Measurements from ENCODE around the gene HGFAC.
"Not testable (repeated sequence)": the region's sequence is repeated elsewhere in the genome, so short reads cannot be mapped to it uniquely, and the experiment has no call there.

HGFAC gene

DNA sequence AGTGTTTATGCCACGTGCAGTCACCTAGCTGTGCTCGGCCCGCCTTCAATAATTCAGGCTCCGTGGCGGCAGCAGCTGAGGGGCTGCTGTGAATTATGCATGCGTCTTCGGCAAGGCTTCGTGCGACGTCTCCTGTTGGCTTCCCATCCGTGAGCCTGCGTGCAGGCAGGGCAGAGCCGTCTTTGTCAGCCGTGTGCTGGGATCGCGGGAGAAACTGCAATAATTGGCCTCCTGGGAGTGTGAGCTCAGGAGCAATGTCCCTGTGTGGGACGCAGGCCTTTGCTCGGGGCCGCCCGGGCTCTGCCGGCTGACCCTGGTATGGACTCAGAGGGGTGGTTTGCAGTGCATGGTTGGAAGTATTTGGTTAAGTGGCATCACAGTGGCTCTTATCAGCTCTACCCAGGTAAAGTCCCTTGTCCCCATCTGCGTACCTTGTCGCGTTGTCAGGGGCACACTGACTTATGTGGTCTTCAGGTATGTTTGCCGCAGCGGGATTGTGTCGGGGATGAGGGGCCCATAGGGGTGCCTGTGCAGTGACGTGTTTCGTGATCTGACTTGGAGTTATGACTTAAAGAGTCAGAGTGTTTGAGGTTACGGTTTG, 34.5 kb upstream of the HGFAC start:
- TF ChIP-seq, protein P1, sequence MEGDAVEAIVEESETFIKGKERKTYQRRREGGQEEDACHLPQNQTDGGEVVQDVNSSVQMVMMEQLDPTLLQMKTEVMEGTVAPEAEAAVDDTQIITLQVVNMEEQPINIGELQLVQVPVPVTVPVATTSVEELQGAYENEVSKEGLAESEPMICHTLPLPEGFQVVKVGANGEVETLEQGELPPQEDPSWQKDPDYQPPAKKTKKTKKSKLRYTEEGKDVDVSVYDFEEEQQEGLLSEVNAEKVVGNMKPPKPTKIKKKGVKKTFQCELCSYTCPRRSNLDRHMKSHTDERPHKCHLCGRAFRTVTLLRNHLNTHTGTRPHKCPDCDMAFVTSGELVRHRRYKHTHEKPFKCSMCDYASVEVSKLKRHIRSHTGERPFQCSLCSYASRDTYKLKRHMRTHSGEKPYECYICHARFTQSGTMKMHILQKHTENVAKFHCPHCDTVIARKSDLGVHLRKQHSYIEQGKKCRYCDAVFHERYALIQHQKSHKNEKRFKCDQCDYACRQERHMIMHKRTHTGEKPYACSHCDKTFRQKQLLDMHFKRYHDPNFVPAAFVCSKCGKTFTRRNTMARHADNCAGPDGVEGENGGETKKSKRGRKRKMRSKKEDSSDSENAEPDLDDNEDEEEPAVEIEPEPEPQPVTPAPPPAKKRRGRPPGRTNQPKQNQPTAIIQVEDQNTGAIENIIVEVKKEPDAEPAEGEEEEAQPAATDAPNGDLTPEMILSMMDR (IDR thresholded peaks at IDR 0.05; ENCODE audit: low read depth, low read length): no peak

DNA sequence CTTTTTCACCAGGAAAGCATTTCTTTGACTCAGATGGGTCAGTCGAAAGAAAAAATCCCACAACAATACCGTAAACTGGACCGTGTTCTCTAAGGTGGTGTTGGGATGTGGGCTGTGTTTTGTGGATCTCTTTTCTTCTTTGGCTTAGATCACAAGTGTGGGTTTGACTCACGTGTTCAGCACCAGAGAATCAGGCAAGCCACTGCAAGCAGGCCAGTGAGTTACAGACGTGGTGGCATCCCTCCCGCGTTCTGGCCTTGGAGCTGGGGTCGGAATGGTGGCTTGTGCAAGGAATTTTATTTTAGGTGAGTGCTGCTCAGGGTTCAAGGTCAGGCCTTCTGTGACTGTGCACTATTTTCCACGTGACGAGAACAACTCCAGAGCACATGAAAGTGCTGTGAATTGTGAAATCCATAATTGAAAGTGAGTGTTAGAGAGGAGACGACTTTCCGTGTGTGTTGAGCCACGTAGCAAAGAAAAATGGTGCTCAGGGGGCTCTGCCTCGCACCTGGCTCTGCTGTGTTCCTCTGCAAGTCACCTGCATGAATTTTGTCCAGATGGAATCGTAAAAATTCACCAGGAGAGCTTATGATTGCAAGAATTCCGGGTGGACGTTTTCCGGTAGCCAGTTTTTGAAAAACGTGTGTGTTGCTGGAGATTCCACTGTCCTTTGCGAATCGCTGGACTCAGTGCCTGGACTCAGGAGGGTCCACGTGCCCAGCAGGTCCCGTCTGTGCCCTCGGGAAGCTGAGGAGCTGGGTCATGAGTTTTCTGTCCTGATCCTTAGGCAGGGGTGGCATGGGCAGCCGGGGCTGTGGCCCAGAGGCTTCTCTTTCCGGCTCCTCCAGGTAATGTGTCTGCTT, 33.6 kb upstream of the HGFAC start:
- no peak for DNase-seq (ENCODE audit: extremely low read depth, low read depth)
- TF ChIP-seq, protein P1 (IDR thresholded peaks at IDR 0.05; ENCODE audit: low read depth, low read length): no peak

More for the DNA sequence above, 34.5 kb upstream of the HGFAC start:
- no peak for DNase-seq (ENCODE audit: extremely low read depth, low read depth)

- TF ChIP-seq, protein P1 (IDR thresholded peaks at IDR 0.05; ENCODE audit: low read depth, low read length): no peak
- no peak for DNase-seq (ENCODE audit: extremely low read depth, low read depth)
Observed at GRCh38 chr4:3408793-3409330, 32.9 kb upstream of the HGFAC start.

DNA sequence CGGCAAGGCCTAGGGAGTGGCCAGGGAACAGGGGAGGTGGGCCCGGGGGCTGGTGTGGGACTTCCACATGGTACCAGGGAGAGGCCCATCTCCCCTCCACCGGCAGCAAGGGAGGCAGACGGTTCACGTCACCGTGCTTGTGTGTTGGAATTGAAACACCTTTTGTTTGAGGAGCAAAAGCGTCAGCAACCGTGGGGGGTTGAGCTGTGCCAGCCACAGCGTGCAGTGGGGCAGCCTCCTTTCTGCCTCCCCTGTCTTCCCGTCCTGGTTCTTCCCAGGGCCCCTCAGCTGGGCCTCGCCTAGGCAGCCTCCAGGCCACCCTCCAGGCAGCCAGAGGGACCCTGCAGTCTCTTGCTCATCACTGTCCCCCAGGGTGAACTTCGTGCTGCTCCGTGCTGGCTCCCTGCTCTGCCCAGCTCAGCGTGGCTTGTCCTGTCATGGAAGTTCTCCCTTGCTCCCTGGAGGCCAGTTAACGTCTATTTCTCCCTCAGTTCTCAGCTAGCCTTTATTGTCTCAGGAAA, 32.1 kb upstream of the HGFAC start:
- TF ChIP-seq, protein P1 (IDR thresholded peaks at IDR 0.05; ENCODE audit: low read depth, low read length): no peak
- DNase-seq (ENCODE audit: extremely low read depth, low read depth): no peak

DNA sequence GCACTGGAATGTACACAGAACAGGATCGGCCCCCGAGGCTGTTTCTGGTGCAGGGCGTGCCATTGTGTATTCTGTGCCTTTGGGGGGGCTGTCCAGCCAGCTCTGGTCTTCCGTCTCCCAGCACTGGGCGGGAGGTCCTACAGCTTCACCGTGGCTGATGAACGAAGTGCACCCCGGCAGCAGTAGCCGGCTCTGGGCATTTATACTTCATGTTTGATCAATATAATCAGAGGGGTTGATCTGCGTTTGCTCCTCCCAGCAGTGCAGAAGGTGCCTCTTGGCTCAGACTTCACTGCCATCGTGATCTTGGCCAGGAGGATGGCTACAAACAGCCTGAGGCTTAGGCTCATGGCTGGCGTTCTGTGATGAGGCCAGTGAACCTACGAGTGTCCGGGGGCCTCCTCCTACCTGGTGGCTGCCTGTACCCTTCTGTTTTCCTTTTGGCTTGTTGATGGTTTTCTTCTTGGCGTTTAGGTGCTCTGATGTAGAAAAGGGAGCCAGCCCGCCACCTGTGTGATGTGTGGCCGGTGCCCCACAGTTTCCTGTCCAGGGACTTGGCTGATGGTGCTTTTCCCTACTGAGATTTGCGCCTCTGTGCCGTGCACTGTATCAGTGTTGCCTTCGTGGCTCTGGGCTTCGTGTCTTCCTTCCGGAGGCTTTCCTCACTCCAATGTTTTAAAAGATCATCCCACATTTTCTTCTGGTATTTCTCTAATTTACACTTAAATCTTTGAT, 31.2 kb upstream of the HGFAC start:
- TF ChIP-seq, protein P1 (IDR thresholded peaks at IDR 0.05; ENCODE audit: low read depth, low read length): no peak
- no peak for DNase-seq (ENCODE audit: extremely low read depth, low read depth)

DNA sequence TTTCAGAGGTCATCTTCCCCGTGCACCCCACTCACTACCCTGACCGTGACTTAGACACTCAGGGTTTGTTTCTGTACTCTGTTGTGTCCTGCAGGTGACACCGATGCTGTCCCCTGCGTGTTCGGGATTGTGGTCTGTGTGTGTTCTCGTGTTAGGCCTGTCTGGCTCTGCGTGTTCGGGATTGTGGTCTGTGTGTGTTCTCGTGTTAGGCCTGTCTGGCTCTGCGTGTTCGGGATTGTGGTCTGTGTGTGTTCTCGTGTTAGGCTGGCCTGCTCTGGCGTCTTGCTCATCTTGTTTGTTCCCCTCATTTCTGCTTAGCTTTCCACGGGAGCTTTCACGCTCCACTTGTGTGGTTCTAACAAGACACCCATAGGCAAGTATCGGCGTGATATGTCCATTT, 30.6 kb upstream of the HGFAC start:
- not testable (repeated sequence) for DNase-seq (ENCODE audit: extremely low read depth, low read depth)

DNA sequence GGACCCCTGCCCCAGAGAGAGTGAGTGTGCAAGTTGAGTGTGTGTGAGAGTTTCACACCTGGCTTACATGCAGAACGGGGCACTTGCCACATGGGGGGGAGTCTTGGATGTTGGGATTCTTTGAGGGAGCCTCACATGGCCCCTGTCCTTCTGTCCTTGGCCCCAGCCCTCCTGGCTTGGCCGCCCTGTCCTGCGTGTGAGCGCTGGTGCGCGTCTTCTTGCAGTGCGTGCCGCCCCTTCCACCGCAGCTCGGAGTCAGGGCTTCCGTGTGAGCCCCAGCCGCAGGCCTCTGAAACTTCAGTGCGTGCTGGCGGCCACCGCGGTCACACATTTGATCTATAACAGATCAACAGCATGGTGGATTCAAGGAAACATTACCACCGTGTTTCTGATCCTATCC, 30.1 kb upstream of the HGFAC start:
- no peak for DNase-seq (ENCODE audit: extremely low read depth, low read depth)
- TF ChIP-seq, protein P1 (IDR thresholded peaks at IDR 0.05; ENCODE audit: low read depth, low read length): no peak

All from AG09319 (cell line).